Stimulated activated CD8-positive, alpha-beta memory T cell treated with anti-CD3 and anti-CD28 coated beads, Interleukin-7, amount 100 ng/mL, for 1 hour (primary cell): ENCODE results near the gene CRACR2A.

ENCODE experiments used
- DNase-seq, 2 donors: peaks; one replicate each; pipeline ENCODE4 v3.0.0-alpha.2; 2020; ENCODE audit warnings: low read depth in 2 of 2

Gene CRACR2A

DNA sequence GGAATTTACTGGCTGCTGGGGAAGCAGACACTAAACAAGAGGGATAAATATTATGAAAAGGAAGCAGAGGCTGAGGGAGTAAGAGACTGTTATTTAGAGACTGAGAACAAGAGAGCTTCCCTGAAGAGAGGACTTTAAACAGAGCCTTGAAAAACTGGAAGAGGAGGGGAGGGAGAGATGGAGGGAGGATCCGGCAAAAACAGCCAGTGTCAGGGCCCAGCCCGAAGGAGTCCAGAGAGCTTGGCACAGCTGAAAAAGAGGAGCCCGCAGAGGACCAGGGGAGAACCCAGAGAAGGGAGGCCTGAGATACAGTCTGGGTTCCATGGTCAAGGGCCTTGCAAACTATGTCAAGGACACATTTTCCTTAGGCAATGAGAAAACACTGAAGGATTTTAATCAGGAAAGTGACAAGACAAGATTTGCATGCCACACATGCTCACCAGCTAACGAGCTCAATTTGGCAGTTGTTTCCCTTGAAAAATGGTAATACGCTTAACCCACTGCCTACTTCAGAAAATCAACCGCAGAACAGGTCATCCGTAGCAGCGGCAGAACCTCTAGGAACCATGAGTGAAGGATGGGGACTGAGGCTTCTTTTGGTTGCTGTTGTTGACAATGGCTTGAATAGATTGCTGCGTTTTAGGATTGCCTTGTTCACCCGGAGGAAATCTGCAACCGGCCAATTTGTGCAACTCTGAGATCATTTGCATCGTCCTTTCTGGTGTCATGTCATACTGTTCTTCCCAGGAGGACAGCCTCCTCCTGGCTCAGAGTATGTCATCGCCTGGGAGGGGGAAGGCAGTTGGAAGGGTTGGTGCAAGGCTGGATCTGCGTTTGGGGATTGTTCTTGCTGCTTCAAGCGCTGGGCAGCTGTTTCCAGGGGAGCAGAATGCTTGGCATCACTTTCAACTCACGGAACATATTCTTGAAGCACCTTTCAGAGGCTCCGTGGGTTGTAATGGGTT lies 153.7 kb downstream of the CRACR2A start:
- DNase-seq = no peak

DNA sequence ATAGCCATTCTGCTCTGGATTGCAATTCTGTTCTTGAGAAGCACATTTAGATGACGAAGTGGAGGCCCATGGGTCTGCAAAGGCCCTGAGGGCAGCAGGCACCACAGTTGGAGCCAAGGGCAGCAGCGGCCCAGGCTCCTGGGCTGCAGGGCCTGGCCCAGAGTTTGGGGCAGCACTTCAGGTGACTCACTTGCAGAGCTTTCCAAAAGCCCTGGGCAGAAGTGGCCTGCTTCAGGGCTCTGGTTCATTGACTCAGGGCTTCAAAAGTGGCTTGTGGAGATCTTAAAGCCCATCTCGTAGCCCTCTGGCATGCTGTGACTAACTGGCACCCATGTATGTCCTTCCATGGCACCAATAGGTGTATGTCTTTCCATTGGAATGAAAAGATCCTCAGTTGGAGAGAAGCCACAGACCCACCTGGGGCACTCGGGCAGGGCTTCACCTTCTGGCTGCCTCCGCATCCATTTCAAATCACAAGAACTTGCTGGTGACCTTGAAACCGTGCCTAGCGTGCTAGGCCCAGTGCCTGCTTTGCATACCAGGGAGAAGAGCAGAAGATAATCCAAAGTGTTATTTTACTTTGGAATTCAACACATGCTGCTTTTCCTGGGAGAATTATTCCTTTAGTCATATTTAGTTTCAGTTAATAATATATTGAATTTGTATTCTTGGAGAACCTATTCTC lies 155.2 kb downstream of the CRACR2A start:
- DNase-seq = no peak

DNA sequence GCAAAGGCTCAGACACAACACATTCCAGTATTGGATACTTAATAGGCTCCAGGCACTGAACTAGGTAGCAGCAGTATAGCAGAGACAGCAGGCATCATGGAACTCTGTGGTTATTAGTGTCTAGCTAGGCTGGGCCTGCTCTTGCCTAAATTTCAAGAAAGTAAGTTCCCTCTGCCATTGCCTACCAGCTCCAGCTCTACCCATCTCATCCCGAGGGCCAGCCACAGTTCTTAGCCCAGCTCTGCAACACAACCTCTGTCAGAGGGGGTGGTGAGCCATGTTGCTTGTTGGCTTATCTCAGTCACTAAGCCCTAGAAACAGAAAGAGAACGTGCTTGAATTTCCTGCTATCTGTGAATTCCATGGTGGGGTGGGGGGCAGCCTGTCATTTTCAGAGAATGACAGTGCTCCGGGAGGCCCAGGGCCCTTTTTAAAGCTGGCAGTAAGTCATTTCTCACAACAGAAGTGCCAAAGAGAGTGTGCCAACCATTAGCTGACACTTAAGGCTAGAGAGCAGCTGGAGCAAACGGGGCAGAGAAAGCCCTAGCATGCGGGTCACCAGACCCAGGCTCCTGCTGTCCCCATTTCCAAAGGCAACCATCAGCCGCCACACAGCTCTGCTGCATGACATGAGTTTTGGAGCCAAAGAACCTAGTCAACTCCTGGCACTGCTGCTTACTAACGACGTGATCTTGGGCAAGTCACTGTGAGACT lies 156.1 kb downstream of the CRACR2A start:
- DNase-seq = no peak

DNA sequence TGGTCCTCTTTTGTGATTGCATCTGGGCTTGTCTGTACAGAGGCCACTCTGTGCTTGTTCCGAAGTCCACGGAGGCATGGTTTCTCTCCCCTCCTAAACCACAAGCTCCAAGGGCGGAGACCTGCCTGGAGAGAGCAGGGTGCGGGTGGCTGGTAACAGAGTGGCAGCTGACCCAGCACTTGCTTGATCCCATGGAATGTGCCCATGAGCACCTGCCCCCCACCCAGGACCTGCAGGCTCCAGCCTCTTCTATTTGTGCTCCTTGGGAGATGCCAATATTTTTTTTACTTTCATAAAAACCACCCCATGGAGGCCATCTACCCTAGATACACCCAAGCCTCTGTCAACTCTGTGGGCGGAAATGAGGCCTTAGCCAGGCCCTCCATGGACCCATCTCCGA lies 157.2 kb downstream of the CRACR2A start:
- no peak for DNase-seq

DNA sequence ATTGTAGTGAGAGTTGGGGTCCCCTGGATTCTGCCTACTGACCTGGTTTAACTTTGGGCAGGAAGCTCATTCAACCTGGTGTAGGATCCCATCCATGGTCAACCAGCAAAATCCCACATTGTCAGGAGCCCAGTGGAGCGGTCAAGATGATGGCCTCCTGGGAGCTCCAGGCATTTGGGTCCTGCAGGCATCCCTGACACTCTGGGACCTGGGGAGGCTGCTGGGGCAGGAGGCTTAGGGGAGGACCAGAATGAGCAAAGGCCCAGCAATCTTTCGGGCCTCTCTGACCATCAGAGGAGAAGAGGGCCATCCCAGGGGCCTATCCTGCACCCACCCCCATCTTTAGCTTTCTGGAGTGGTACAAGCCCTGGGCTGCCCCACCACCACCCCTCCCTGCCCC lies 157.9 kb downstream of the CRACR2A start:
- DNase-seq = no peak

DNA sequence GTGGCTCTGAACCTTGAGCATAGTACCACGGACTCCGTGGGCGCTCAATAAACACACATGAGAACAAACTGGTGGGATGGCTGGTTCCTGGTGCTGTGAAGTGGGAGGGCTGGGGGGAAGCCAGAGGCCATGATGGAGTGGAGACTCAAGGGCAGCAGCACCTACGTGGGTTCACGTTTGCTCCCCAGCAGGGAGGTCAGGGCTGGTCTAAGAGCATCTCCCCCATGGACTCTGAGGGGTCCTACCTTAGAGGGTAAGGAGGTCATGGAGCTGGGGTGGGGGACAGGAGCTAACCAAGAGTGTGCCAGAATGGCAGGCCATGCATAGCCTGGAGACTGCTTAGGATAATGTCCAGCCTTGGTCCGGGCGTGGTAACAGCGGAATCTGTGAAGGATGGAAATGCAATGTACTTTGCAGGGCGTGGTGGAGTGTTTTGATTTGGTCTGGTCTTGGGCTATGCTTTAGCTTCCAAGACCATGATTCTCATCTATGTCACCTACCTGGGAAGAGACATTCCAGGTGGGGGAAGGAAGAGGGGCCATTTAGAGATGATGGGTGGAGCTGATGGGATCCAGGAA lies 158.9 kb downstream of the CRACR2A start:
- DNase-seq = no peak

DNA sequence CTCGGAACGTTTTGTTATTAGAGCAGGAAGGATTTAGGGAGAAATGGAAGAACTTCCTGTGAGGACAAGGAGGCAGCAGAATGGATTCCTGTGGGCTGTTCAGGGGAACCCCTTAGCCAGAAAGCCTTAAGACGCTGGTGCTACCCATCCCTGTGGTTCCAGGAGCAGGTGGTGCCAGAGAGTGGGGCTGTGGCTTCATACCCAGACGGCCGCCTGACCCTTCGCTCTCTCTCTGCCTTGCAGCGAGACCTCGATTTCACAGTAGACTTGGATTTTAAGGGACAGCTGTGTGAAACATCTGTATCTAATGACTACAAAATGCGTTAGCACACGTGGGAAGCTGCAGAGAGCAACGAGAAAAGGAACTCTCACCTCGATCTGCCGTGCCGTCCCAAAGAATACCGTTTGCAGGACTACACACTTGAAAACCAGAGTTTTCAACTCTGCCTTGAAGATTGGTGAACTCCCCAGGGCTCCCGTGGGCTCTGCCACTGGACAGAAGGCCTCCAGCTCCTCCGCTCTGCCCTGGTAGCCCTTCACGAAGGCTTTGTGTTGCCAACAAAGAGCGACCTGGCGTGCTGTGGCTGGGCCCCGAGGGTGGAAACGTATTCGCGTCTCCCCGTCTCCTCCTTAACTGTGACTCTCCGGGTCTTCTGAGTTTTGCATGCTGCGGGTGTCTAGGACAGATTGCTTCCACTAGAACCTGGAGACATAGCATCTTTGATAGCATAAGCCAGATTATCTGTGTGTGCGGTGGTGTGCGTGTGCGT lies 159.9 kb downstream of the CRACR2A start:
- no peak for DNase-seq

DNA sequence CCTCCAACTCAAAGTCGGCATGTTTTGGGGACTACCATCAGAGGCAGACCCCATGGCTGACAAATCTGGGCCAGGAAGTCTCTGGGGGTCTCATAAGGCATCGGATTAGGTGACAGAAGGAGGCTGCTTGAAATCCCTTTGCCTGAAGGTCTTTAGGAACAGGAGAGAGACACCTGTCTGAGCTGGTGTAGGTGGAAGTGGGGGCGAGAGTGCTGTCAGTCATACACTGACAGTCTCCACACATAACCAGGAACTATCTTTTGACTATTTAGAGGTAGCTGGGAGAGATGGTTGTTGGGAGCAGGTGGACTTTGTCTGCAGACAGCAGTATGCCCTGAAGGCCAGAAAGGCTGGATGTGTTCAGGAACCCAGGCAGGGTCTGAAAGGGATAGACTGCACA lies 163.2 kb downstream of the CRACR2A start:
- DNase-seq = no peak

DNA sequence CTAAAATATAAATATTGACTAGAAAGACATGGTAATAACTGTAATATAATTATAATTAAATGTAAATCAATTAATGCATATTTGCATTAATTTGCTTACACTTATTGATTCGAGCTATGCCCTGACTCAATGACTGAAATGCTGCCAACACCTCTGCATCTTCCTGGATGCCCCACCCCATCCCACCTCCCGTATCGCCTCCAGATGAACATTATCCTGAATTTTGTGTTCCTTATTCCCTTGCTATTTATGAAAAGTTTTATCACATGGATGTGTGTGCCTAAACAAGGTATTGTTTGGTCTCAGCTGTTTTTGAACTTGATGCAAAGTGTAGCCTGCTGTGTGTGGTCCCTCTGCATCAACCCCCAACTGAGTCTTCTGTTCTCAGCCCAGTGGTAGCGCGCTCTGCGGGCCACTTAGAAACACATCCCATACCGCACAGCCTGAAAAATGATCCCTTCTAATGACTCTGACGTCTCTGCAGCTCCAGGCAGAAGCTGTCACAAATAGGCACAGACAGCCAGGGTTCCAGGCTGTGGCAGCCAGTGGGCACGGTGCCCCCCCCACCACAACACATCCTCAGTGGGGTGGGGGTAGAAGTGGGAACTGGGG lies 165.4 kb downstream of the CRACR2A start:
- DNase-seq = no peak

DNA sequence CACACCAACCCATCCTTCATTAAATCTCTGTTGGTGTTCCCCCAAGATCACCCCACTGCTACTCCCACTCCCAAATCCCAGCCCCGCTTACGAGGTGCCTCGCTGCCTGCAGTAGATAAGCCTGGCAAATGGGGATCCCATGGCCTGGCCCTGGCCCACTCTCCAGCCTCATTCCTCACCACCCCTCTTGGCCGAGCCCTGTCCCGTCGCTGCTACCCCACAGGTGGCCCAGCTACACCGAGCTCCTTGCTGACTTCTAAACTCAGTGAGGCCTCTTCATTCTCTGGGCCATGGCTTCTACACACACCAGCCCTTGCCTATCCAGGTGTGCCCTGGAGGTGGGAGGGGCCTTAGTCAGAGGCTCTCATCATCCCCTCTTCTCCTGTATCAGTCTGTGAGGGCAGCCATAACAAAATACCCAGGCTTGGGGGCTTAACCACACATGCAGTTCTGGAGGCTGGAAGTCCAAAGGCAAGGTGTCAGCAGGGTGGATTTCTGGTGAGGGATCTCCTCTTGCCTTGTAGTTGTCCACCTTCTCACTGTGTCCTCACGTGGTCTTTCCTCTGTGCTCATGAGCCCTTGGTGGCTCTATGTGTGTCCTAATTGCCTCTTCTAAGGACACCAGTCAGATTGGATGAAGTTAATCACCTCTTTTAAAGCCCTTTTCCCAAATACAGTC lies 169.1 kb downstream of the CRACR2A start:
- DNase-seq = no peak

DNA sequence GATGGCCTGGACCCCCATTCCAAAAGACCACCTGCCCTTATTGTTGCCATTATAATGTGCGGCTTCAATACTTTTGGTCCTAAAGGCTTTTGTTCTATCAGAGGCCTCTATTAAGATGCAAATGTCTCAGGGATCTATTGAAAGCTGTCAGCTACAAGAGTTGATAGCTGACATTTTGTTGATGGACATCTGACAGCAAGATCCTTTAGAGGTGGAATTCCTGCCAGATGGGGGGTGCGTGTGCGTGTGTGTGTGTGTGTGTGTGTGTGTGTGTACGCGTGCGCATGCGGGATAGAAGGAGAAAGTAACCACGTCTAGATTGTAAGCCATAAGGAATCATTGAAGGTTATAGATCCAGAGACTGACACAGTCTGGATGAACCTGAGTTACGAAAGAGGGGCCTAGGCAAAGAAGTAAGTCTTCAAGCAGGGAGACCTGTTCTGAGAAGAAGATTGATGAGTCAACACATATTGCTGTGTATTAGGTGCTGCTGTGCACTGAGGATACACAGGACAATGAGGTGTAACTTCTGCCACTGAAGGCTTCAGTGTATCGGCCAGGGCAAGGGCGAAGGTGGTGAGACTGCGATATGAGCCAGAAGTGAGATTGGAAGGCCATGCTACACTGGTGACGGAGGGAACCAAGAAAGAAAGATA lies 172.7 kb downstream of the CRACR2A start:
- no peak for DNase-seq

DNA sequence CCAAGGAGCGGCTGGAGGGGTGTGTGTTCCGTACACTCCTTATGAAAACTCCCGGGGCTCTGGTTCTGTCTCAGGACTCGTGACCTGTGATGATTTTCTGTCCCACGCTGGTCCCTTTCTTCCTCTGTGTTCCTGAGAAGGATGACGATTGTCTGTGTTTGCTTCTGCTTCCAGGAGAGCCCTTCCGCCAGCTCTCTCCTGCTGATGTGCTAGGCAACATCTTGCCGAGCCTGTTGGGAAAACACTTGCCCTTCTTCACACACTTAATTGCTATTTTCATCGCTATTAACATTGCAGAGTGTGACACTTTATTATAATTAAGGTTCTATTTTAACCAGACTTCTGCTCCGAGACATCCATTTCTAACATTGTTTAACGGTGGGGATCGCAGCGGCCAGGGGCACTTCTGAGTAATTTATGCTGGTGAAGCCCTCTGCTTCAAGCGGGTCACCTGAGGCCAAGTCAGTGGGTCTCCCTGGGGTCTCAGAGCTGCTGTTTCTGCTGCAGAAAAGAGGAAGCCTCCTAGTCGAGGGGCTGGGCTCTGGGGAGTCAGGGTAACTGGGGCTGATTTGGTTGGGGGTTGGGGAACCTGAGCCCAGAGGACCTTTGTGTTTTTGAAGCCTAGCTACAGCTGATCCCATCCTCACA lies 173.3 kb downstream of the CRACR2A start:
- DNase-seq = no peak

DNA sequence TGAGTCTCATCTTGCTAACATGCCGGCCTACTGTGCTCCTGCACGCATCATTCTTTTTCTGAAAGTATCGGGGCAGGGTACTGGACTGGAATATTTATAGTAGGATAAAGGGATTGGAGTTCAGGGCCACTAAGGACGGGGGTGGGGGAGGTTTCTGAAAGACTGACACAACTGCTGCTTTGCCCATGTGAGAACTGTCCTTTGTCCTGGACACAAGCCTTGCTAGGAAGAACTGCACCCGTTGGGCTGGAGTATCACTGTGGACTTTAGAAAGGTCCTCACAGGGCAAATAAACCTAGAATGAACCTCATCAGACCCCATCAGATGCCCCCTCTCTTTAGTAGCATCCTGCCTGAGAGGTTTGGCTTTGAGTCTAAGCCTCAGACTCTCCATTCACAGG lies 174.4 kb downstream of the CRACR2A start:
- DNase-seq = no peak

DNA sequence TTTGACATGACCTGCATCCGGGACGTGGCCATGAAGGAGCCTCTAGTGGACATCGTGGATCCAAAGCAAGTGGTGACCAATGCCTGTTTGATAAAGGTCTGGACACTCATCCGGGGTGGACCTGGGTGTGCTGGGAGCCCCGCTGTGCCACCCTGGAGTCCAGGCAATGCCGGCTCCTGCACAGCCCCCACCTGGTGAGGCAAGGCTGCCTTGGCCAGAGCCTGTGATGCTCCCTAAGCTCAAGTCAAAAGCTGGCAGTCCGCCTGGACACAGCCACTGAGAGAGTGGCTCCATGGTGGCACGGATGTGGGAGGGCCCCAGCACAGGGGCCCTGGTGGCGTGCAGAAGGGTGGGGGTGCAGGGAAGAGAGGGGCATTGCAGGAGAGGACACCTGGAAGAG lies 176.0 kb downstream of the CRACR2A start:
- no peak for DNase-seq

DNA sequence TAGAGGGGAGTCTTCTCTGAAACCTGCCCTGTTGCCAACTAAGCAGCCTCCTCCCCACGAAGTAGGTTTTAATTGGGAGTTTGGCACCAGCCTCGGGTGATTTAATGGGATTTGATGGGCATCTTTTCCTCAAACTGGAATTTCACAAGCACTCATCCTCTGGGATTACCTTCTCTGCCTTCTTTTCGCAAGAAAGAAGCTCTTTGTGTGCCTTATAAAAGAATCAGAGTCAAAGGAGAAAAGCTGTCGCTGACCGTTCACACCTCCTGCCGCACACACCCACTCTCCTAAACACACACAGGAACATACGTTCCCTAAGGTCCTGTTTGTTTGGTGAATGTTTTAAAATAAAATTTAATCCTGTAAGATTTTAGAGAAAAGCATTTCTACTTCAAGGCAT lies 177.9 kb downstream of the CRACR2A start:
- no peak for DNase-seq

DNA sequence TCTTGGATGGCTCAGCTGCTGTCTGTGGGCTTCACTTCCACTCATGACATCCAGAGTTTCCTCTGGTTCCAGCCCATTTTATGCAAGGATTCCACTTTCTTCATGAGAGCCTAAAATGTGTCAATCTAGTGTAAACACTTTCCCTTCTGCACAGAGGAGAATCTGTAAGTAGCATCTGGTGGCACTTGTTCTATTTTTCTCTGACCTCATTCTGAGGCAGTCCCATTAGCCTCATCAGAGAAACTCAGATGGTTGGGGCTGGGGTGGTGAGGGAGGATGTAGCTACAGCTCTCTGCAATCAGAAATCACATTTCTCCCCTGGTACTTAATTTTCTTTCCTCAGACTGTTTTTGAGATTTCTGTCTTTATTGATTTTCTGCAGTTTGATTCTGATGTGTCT lies 180.3 kb downstream of the CRACR2A start:
- DNase-seq = no peak

DNA sequence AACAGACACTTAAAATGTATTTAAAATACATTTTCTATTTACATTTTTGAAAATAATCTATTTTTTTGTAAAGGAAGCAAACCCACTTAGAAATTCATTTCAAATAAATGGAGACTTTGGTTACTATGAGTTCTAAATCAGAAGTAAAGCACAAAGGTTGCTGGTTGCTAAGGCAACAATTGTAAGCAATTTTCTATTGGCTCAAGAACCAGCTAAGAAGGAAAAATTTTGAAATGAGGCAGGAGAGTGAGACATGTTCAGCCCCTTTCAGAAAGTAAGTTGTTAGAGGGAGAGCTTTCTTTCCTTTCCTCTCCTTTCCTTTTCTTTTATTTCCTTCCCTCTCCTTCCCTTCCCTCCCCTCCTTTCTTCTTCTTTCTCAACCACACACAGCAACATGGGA lies 181.2 kb downstream of the CRACR2A start:
- DNase-seq = no peak

DNA sequence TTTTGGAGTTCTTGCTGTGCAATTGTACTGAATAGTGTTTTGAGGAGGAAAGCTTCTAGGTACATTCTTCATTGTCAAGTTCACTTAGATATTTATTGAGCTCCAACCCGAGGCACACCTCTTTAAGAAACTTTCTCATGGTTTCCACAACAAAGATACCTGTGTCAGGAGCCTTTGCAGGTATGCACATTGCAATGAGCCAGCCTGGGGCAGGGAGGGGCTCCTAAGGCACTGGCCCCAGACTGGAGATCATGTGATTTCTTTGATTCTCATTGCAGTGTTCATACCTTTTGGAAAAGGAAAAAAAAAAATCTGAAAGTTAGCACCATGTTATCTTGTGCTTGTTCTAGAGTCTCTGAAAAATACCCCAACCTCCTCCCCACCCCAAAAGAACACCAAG lies 181.6 kb downstream of the CRACR2A start:
- no peak for DNase-seq

DNA sequence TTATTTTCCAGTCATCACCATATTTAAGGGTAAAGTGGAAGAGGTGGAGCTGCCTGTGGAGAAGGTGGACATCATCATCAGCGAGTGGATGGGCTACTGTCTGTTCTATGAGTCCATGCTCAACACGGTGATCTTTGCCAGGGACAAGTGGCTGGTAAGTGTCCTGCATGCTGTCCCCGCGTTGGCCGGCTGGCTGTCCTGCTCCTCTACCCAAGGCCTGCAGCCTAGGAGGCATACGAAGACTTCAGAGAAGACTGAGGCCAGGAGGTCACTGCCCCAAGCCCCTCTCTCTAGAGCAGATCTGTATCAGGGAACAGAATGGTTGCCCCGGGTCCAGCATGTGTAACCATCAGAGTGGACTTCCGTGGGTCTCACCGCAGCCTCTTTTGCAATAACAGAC lies 184.2 kb downstream of the CRACR2A start:
- DNase-seq = no peak
